ENCODE results near the gene DCTN5.
"Not testable (repeated sequence)": the region's sequence is repeated elsewhere in the genome, so short reads cannot be mapped to it uniquely, and the experiment has no call there.

The DCTN5 gene

GRCh38 chr16:23694644-23695373 is 53.5 kb downstream of the DCTN5 start:
- no peak for DNase-seq

- DNase-seq, result no peak
These were observed 54.5 kb downstream of the DCTN5 start for GRCh38 chr16:23695756-23696155.

- no peak for DNase-seq
These were observed 57.8 kb downstream of the DCTN5 start for GRCh38 chr16:23699100-23699499.

GRCh38 chr16:23700093-23700492 is 58.8 kb downstream of the DCTN5 start:
- DNase-seq, result no peak

GRCh38 chr16:23700509-23700908 is 59.2 kb downstream of the DCTN5 start:
- peak; percentile 7 for DNase-seq

GRCh38 chr16:23701045-23701444 is 59.8 kb downstream of the DCTN5 start:
- DNase-seq, result no peak

GRCh38 chr16:23702951-23703350 is 61.7 kb downstream of the DCTN5 start:
- DNase-seq, result no peak

GRCh38 chr16:23704772-23705516 is 63.7 kb downstream of the DCTN5 start:
- DNase-seq, result no peak

- no peak for DNase-seq
These were observed 64.2 kb downstream of the DCTN5 start for GRCh38 chr16:23705517-23705902.

- no peak for DNase-seq
These were observed 65.2 kb downstream of the DCTN5 start for GRCh38 chr16:23706439-23706838.

GRCh38 chr16:23709536-23709935 is 68.3 kb downstream of the DCTN5 start:
- no peak for DNase-seq

GRCh38 chr16:23710008-23710407 is 68.7 kb downstream of the DCTN5 start:
- no peak for DNase-seq

GRCh38 chr16:23710504-23710903 is 69.2 kb downstream of the DCTN5 start:
- no peak for DNase-seq

- no peak for DNase-seq
These were observed 70.5 kb downstream of the DCTN5 start for GRCh38 chr16:23711785-23712184.

GRCh38 chr16:23712976-23713375 is 71.7 kb downstream of the DCTN5 start, which contains the start of gene ERN2:
ERN2 (minus strand) TSS chr16:23713222; CDS start chr16:23713187, 35 bp downstream.
- DNase-seq, result no peak

GRCh38 chr16:23716484-23716883 is 75.2 kb downstream of the DCTN5 start:
- DNase-seq, result no peak

GRCh38 chr16:23722613-23723240 is 81.5 kb downstream of the DCTN5 start:
- not testable (repeated sequence) for DNase-seq

GRCh38 chr16:23724096-23724784 is 83.0 kb downstream of the DCTN5 start:
- no peak for DNase-seq

- no peak for DNase-seq
These were observed 83.5 kb downstream of the DCTN5 start for GRCh38 chr16:23724785-23725131.

- no peak for DNase-seq
These were observed 85.4 kb downstream of the DCTN5 start for GRCh38 chr16:23726710-23727109.

All from NCI-H748 treated with DMSO at 0.1 percent for 48 hours (cell line).